GM12892 (cell line): ENCODE measurements around the gene FRMD7. TPM values are rescaled to one million over a fixed set of nuclear protein-coding genes. Genes with fewer than 3 reads are reported as not detected.
"Not testable (repeated sequence)": the region's sequence is repeated elsewhere in the genome, so short reads cannot be mapped to it uniquely, and the experiment has no call there.

ENCODE experiments used
- DNase-seq: peaks from one replicate; pipeline ENCODE4 v3.0.0; 2011; ENCODE audit not compliant: insufficient read length
- FAIRE-seq: peaks from 2 replicates; lab custom pipeline; 2011; peaks lifted over from hg19 to GRCh38; lab: Jason Lieb, UNC
- POLR2A ChIP-seq: IDR thresholded peaks from 2 replicates; pipeline ENCODE4 v1.6.1; 2011; ENCODE audit warnings: low read depth, low read length, control low read depth
- POLR2AphosphoS5 ChIP-seq: IDR thresholded peaks from 2 replicates; pipeline ENCODE4 v1.6.1; 2011; ENCODE audit warnings: low read depth, low read length, control low read depth
- TAF1 ChIP-seq: IDR thresholded peaks from 2 replicates; pipeline ENCODE4 v1.6.1; 2011; ENCODE audit warnings: low read depth, mild to moderate bottlenecking, control low read depth, low read length, borderline replicate concordance
- polyA plus RNA-seq: library from polyadenylated mRNA; unstranded; fragments of >200 nt; gene quantifications from one replicate; pipeline ENCODE4 v1.2.1, GENCODE V29; 2012; ENCODE audit warnings: missing spikeins, inconsistent platforms; ENCODE audit not compliant: missing spikeins

The FRMD7 gene, protein sequence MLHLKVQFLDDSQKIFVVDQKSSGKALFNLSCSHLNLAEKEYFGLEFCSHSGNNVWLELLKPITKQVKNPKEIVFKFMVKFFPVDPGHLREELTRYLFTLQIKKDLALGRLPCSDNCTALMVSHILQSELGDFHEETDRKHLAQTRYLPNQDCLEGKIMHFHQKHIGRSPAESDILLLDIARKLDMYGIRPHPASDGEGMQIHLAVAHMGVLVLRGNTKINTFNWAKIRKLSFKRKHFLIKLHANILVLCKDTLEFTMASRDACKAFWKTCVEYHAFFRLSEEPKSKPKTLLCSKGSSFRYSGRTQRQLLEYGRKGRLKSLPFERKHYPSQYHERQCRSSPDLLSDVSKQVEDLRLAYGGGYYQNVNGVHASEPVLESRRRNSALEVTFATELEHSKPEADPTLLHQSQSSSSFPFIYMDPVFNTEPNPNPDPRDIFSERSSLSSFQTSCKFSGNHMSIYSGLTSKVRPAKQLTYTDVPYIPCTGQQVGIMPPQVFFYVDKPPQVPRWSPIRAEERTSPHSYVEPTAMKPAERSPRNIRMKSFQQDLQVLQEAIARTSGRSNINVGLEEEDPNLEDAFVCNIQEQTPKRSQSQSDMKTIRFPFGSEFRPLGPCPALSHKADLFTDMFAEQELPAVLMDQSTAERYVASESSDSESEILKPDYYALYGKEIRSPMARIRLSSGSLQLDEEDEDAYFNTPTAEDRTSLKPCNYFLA
- polyA plus RNA-seq: not detected

DNA sequence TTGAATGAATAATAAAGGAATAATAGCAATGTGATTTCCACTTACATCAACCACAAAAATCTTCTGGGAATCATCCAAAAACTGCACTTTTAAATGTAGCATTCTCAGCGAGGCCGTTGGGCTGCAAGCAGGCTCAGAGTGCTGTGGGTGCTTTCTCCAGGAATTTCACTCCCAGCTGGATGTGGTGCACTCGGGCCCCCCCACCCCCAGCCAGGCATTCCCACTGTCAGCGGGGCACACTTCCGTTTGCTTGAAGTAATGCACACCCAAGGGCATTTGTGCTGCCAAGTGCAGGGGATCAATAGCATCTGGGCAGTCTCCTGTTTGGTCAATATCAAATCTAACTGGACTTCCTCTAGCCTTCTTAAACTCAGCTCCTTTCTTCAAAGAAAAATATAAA lies at the start of gene FRMD7:
FRMD7 (minus strand) TSS at position 278 of the 400 bp plus-strand sequence; CDS start at position 102, 176 bp downstream.
- FAIRE-seq: no peak
- no peak for TF ChIP-seq TAF1
- no peak for TF ChIP-seq POLR2A
- no peak for TF ChIP-seq POLR2AphosphoS5
- no peak for DNase-seq

DNA sequence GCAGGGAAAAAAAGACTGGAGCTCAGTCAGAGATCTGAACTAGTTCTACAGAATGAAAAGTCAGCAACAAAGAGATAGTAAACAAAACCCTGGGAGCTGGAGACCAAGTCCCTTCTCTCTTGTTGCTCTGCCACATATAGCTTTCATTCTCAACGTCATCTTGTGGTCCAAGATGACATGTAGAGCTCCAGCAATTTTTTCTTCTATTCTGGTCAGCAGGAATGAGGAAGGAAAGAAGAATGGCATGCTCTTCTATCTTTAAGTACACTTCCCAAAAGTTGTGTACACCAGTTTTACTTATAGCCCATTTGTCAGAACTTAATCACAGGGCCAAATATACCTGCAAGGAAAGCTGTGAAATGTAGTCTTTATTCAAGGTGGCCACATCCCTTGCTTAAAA lies 45.8 kb upstream of the FRMD7 start:
- DNase-seq (no peak), FAIRE-seq (no peak)
- TF ChIP-seq POLR2A (no peak), POLR2AphosphoS5 (no peak), TAF1 (no peak)

DNA sequence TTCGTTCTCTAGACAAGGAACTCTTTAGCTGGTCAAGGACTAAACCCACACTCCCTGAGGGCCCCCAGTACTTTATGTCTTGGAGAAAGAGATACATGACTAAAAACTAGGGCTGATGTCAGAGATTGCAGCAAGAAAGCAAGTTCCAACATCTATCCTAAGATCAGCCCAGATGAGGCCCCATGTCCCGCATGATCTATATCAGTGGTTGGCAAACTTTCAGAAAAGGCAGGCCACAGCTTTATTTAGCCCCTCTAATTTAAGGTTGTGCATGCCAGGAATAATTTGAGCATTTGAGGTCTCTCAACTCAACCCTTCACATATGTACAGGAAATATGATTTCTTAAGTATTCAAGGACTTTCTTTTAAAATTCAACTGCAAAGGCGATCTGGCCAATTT lies 44.1 kb upstream of the FRMD7 start:
- FAIRE-seq: no peak
- no peak for DNase-seq
- TF ChIP-seq POLR2AphosphoS5 (no peak), TAF1 (no peak), POLR2A (no peak)

DNA sequence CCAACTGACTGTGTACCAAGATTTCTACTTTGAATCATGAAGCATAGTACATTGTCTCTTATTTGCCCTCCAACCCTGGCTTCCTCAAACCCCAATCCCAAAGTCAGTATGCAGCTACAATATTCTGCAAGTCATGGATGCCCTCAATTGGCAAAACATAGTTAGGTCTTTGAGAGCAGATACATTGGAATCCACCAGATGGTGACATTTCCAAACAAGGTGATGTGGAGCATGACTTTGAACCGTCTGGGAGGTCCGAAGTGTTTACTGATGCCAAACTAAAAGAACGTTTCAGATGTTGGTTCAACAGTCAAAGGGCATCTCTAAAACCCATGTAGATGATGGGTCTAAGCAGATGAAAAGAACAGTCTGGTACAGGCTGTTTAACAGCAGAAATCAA lies 43.7 kb upstream of the FRMD7 start:
- TF ChIP-seq TAF1 (no peak), POLR2AphosphoS5 (no peak), POLR2A (no peak)
- no peak for FAIRE-seq
- no peak for DNase-seq

DNA sequence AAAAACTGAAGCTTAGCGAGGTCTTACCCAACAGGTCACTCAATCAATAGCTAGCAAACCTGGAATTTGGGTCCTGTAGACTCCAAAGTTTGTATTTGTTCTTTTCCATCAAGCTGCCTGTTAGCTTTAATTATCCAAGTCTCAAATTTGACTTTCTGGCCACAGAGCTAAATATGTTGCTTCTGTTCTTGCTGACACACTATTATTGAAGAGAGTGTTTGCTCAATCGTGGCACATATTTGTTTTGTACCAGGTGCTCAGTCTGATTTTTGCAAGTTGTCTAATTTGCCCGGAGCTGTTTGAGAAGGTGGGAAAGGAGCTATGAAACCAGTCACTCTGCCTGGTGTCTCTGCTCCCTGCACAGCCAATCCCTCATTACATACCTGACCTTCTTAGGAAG lies 41.7 kb upstream of the FRMD7 start:
- DNase-seq (no peak), FAIRE-seq (no peak)
- TF ChIP-seq TAF1: no peak

DNA sequence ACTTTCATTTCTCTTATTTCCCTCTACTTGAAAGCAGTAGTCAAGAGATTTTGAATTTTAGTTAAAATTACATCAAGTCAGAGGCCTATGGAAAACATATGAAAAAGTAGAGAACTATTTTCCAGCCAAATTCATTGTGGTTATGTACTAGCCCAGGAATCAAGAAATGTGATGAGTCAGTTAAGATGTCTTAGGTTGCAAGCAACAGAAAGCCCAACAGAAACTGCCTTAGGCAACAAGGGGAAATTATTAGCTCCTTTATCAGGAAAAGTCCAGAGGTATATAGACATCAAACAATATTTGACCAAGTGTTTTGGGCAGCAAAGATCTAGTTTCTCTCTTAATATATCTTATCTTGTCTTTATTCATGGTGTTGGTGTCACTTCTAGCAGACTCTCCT lies 37.8 kb upstream of the FRMD7 start:
- DNase-seq: no peak
- FAIRE-seq: no peak
- TF ChIP-seq POLR2AphosphoS5: no peak
- TF ChIP-seq POLR2A: no peak
- no peak for TF ChIP-seq TAF1

DNA sequence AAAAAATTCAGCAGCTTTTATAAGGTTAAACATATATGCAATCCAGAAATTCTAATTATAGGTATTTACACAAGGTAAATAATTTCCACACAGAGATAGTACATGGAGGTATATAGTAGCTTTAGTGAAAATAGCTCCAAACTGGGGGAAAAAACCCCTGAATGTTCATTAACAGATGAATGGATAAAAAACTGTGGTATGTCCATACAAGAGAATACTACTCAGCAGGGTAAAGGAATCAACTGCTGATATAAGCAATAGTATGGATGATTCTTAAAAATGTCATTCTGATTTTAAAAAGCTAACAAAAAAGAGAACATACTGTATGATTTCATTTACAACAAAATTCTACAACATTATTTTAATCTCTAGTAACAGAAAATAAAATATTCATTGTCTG lies 37.2 kb upstream of the FRMD7 start:
- no peak for FAIRE-seq
- no peak for TF ChIP-seq TAF1
- TF ChIP-seq POLR2A: no peak
- TF ChIP-seq POLR2AphosphoS5: no peak
- no peak for DNase-seq

DNA sequence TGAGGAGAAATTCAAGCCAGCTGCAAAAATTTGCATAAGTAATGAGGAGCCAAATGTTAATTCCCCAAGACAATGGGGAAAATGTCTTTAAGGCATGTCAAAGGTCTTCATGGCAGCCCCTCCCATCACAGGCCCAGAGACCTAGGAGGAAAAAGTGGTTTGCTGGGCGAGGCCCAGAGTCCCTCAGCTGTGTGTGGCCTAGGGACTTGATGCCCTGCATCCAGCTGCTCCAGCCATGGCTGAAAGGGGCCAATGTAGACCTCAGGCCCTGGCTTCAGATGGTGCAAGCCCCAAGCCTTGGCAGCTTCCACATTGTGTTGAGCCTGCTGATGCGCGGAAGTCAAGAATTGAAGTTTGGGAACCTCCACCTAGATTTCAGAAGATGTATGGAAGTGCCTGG lies 35.3 kb upstream of the FRMD7 start:
- DNase-seq, FAIRE-seq: not testable (repeated sequence)

DNA sequence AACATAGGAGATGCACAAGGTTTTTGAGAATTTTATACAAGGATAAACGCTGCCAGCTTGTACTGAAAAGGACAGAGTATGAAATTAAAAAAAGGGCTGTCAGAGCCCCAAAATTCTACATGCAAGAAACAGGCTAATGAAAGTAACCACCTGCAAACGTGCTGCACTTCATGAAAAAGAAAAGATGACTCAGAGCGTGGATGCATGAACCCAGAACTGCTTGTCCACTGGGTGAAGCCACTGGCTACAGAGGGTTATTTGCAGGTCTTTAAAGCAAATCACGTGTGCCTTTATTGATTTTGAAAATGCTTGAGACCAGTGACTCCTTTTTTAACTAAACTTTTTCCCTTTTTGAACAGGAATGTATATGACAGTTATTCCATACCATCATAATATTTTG lies 25.3 kb upstream of the FRMD7 start:
- DNase-seq: no peak
- no peak for FAIRE-seq
- TF ChIP-seq TAF1: no peak

DNA sequence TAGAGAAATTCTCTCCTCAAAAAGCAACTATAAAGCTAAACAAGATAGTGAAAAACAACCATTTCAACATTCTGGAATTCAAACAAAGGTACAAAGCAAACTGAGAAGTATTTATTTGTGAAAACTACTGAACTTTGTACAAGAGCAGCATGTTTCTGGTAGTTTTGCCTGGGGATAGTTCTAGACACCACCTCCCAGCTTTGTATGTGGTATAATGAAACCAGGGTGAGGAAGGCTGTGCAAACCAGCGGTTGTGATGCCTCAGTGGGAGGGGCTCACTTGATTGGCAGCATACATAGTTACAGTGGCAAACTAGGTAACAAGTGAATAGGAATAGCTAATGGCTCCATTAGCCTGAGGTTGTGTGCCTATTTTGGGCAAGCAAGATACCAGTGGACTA lies 18.6 kb upstream of the FRMD7 start:
- no peak for TF ChIP-seq TAF1
- no peak for TF ChIP-seq POLR2A
- no peak for TF ChIP-seq POLR2AphosphoS5
- DNase-seq: no peak
- no peak for FAIRE-seq

DNA sequence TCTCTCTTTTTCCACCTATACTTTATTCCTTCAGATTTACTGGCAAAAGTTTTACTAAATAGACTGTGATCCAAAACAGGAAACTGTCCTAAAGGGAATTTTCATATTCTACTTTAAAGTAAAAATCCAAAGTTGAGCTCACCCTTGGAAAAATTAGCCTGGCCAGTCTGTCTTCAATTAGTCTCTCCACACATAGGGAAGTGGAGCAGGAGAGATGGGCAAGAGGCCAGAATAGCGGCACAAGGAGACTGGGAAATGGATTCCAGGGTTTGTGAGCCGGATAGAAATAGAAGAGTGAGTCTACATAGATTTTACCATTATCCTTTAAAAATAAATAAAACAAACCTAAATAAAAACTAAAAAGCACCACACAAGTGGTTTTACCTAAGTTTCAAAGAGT lies 16.2 kb upstream of the FRMD7 start:
- DNase-seq: no peak
- no peak for FAIRE-seq
- TF ChIP-seq TAF1: no peak
- no peak for TF ChIP-seq POLR2A
- TF ChIP-seq POLR2AphosphoS5: no peak

DNA sequence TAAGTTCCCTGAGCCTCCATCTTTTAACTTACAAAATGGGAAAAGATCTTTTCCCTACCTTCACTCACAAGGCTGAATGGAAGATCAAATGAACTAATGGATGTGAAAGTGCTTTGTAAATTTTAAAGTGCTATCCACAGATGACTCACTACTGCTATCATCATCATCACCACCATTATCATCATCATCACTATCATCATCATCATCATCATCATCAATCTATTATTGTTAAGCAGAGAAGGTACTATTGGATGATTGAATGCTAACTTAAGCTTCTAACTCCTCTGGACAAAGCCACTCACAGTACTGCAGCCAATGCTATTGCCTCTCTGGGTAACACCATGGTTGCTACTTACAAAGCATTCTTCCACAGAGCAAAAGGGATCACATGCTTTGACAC lies 1.9 kb downstream of the FRMD7 start:
- no peak for TF ChIP-seq POLR2AphosphoS5
- no peak for TF ChIP-seq POLR2A
- TF ChIP-seq TAF1: no peak
- no peak for DNase-seq
- no peak for FAIRE-seq

DNA sequence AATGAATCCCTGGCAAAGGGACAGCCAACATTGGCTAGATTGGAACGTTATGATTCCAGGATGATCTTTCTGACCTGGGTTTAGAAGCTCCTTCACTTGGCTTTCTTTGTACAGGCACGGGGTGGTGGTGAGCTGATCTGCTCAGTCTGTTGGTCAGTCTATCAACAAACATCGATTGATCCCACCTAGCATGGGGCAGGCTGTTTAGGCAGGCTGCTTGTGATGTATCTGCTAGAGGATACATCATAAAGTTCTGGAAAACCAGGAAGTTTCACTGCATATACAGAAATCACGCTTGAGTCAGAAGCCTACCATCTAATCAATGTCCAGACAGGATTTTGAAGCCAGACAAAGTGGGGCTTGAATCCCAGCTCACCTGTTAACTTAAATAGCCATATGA lies 6.9 kb downstream of the FRMD7 start:
- DNase-seq (no peak), FAIRE-seq (peak; percentile 21)
- TF ChIP-seq POLR2AphosphoS5 (no peak), POLR2A (no peak), TAF1 (no peak)
